ENCODE data around the gene RAB11B. TPM values are rescaled to one million over a fixed set of nuclear protein-coding genes. Genes with fewer than 3 reads are reported as not detected.

RAB11B gene
- total and polyA plus RNA-seq, 9 of the 15 experiments (the other 6 are each of a cell fraction or from before 2014, with no cell fraction given) = 0.74 to 71.0 (median 13.8) TPM

- TF ChIP-seq, protein P1, sequence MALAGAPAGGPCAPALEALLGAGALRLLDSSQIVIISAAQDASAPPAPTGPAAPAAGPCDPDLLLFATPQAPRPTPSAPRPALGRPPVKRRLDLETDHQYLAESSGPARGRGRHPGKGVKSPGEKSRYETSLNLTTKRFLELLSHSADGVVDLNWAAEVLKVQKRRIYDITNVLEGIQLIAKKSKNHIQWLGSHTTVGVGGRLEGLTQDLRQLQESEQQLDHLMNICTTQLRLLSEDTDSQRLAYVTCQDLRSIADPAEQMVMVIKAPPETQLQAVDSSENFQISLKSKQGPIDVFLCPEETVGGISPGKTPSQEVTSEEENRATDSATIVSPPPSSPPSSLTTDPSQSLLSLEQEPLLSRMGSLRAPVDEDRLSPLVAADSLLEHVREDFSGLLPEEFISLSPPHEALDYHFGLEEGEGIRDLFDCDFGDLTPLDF (CRISPR knock-in tag; IDR thresholded peaks at IDR 0.05) = no peak
- TF ChIP-seq MBD2 (IDR thresholded peaks at IDR 0.05; ENCODE audit: borderline replicate concordance, low read depth) (no peak), YY1 (IDR thresholded peaks at IDR 0.05; ENCODE audit: borderline replicate concordance in 1 of 3, control insufficient read depth in 1 of 3, extremely low read depth in 1 of 3, insufficient read depth in 3 of 3, insufficient read length in 1 of 3, insufficient replicate concordance in 2 of 3, low read depth in 1 of 3, low read length in 2 of 3) (peak in 2 of 3 experiments; percentile 24 to 46), ZNF445 (CRISPR knock-in tag; IDR thresholded peaks at IDR 0.05; ENCODE audit: low read depth) (no peak), ZNF175 (CRISPR knock-in tag; IDR thresholded peaks at IDR 0.05; ENCODE audit: low read depth) (no peak), XRCC5 (IDR thresholded peaks at IDR 0.05; ENCODE audit: low read depth, low read length) (no peak), CCAR2 (IDR thresholded peaks at IDR 0.05; ENCODE audit: low read depth, low read length) (no peak), JUNB (CRISPR knock-in tag; conservative IDR thresholded peaks at IDR 0.05) (no peak), KAT8 (IDR thresholded peaks at IDR 0.05; ENCODE audit: low read depth) (no peak), FOXK2 (conservative IDR thresholded peaks at IDR 0.05 in 1 of 2, IDR thresholded peaks at IDR 0.05 in 1 of 2; ENCODE audit: low read depth in 2 of 2) (0 out of 4 replicates have a peak, but pooled peaks of 1 of the 2 experiments have one; percentile 26), SMARCB1 (IDR thresholded peaks at IDR 0.05; ENCODE audit: insufficient read length, low read depth) (no peak), FOXJ2 (tag; IDR thresholded peaks at IDR 0.05) (no peak), ZHX1 (conservative IDR thresholded peaks at IDR 0.05; ENCODE audit: low read length) (no peak), MYBL2 (IDR thresholded peaks at IDR 0.05; ENCODE audit: low read depth) (no peak), MYBL2 (CRISPR knock-in tag; IDR thresholded peaks at IDR 0.05; ENCODE audit: borderline replicate concordance) (no peak), ZFP36 (IDR thresholded peaks at IDR 0.05; ENCODE audit: low read depth, low read length, partially characterized antibody) (peak; percentile 82), SREBF2 (CRISPR knock-in tag; IDR thresholded peaks at IDR 0.05) (no peak), YBX1 (IDR thresholded peaks at IDR 0.05) (no peak), EZH2 (IDR thresholded peaks at IDR 0.05; ENCODE audit: borderline replicate concordance, low read depth, low read length) (no peak)
- TF ChIP-seq, protein P2, sequence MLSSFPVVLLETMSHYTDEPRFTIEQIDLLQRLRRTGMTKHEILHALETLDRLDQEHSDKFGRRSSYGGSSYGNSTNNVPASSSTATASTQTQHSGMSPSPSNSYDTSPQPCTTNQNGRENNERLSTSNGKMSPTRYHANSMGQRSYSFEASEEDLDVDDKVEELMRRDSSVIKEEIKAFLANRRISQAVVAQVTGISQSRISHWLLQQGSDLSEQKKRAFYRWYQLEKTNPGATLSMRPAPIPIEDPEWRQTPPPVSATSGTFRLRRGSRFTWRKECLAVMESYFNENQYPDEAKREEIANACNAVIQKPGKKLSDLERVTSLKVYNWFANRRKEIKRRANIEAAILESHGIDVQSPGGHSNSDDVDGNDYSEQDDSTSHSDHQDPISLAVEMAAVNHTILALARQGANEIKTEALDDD (IDR thresholded peaks at IDR 0.05) = no peak
- TF ChIP-seq, protein P3, sequence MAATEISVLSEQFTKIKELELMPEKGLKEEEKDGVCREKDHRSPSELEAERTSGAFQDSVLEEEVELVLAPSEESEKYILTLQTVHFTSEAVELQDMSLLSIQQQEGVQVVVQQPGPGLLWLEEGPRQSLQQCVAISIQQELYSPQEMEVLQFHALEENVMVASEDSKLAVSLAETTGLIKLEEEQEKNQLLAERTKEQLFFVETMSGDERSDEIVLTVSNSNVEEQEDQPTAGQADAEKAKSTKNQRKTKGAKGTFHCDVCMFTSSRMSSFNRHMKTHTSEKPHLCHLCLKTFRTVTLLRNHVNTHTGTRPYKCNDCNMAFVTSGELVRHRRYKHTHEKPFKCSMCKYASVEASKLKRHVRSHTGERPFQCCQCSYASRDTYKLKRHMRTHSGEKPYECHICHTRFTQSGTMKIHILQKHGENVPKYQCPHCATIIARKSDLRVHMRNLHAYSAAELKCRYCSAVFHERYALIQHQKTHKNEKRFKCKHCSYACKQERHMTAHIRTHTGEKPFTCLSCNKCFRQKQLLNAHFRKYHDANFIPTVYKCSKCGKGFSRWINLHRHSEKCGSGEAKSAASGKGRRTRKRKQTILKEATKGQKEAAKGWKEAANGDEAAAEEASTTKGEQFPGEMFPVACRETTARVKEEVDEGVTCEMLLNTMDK (IDR thresholded peaks at IDR 0.05; ENCODE audit: borderline replicate concordance, insufficient read depth, low read depth, low read length, poor library complexity, severe bottlenecking) = no peak
Observed at GRCh38 chr19:8396563-8397203, 6.5 kb downstream of the RAB11B start (continued).

All from K562 (cell line).